22Rv1 (cell line): ENCODE data around the gene FAM3C.
"Not testable (repeated sequence)": the region's sequence is repeated elsewhere in the genome, so short reads cannot be mapped to it uniquely, and the experiment has no call there.

Experiments
- H3K27ac ChIP-seq: fragments of 450-650 bp; 2 replicates; pipeline ENCODE4 v1.5.1; 2017
- ZFX ChIP-seq: fragments of 450-650 bp; IDR thresholded peaks from 2 replicates; pipeline ENCODE4 v1.6.1; 2017; ENCODE audit warnings: antibody characterized with exemption, borderline replicate concordance
- TF ChIP-seq, protein P1 (sequence below): fragments of 450-650 bp; IDR thresholded peaks from 2 replicates; pipeline ENCODE4 v1.5.1; 2017; ENCODE audit warnings: mild to moderate bottlenecking

Gene FAM3C

DNA sequence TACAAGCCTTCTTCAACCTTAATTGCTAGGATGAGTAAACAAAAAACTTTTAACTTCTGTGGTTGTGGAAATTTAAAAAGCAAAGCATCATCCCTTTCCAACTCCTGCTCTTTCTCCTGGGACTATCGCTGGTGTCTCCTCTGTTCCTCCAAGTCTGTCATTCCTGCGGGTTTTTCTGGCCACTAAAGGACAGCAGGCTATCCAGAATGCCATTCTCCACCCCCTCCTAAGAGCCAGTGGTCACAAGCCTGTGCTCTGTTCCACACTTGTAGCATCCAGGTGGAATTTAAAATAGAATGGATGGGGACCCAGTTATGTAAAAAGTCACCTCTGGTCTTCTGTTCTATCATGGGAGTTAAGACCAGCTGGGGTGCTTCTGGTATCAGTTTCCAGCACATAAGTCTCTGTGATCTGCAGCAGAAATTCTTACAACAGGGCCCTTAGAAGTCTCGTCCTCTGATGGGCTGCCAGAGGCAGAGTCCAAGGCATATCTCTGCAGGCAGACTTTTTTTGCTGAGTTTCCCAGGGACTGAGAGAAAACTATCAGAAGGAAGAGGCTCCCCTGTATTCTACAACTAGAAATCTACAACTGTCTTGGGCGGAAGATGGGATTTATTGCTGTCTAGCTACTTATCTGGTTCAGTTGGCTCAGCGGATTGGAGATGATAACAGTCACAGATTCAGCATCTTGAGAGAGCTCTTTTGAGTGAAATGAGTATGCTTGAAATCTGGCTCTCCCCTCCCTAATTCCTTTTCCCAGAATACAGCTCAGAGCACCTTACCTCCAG is 72.4 kb downstream of the FAM3C start:
- no peak overlapping the region for H3K27ac ChIP-seq
- no peak for TF ChIP-seq ZFX
- TF ChIP-seq, protein P1, sequence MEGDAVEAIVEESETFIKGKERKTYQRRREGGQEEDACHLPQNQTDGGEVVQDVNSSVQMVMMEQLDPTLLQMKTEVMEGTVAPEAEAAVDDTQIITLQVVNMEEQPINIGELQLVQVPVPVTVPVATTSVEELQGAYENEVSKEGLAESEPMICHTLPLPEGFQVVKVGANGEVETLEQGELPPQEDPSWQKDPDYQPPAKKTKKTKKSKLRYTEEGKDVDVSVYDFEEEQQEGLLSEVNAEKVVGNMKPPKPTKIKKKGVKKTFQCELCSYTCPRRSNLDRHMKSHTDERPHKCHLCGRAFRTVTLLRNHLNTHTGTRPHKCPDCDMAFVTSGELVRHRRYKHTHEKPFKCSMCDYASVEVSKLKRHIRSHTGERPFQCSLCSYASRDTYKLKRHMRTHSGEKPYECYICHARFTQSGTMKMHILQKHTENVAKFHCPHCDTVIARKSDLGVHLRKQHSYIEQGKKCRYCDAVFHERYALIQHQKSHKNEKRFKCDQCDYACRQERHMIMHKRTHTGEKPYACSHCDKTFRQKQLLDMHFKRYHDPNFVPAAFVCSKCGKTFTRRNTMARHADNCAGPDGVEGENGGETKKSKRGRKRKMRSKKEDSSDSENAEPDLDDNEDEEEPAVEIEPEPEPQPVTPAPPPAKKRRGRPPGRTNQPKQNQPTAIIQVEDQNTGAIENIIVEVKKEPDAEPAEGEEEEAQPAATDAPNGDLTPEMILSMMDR = no peak

DNA sequence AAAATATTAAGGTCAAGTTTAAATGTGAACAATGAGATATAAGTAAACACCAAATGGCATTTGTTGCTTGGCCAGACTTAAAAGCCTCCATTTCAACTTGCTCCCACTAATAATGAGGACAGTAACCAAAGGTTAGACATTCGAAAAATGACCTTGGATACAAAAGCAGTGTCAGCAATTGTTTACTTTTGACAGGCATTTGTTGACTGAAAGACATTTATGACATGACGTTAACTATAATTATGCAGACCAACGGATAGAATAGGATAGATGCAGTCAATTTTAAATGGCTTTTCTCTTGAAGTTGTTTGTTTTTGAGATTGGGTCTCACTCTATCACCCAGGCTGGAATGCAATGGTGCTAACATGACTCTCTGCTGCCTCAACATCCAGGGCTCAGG is 73.6 kb downstream of the FAM3C start:
- H3K27ac ChIP-seq = no peak overlapping the region
- TF ChIP-seq ZFX = no peak
- TF ChIP-seq, protein P1 = no peak

GRCh38 chr7:121315170-121315569 is 80.9 kb downstream of the FAM3C start:
- H3K27ac ChIP-seq = not testable (repeated sequence)

DNA sequence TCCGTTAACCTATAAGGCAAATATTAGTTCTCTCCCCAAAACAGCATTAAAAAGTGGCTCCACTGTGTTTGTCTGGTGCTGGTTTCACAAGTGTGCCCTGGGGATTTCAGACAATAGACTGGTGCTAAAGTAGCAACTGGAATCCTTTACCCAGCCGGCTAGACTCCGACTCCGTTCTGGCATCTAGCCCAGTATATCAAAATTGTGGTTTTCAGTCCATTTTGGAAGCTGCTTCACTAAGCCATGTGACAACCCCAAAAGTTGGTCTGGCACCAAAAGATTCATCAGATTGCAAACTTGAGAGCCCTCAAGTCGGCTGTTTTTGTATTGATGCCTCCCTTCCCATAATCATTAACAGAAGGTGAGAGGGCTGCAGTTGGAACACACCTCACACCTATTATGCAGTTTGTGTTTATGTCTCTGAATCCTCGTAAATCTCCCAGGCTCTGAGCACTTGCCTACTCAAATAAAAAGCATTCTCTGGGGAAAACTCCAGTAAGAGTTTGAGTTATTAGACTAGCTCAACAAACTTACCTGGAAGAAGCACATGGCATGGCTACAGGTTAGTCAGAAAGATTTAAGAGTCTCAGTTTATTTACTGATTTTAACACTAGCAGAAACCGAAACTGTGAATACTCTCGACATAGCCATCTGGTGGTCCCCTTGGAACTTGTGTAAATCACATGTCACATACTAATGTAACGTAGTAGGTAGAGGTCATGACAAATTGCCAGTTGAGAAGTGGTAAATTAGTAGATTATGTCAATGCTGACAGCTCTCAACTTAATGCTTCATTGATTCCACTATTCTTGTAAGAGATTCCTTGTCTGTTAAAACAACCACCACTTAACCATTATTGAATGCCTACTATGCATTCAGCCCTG is 82.1 kb downstream of the FAM3C start:
- no peak for TF ChIP-seq ZFX
- TF ChIP-seq, protein P1 = no peak
- H3K27ac ChIP-seq = no peak overlapping the region

GRCh38 chr7:121313220-121313792 is 82.8 kb downstream of the FAM3C start:
- H3K27ac ChIP-seq = no peak overlapping the region
- TF ChIP-seq, protein P1 = no peak
- TF ChIP-seq ZFX = no peak

DNA sequence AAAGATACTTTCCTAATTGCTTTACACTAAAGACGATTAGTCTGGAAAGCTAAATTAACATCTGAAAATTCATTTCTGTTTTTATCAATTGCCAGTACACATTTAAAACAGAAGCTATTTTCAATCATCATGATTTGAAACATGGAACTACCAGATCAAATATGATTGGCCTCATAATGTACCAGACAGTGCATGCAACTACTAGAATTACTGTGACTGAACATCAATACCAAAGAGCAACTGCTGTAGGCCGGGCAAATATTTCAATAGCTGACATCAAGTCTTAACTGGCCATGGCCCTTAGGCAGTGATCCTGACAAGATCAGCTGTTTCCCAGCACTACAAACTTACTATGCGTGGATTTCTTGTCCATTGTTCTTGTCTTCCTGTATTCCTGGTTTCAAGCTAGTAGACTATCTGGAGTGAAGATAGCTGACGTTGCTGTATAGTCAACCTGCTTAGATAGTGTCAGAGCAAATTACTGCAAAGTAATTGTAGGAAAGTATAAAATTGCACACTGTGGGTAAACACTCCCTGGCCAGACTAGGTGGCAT is 89.0 kb downstream of the FAM3C start:
- TF ChIP-seq, protein P1 = no peak
- TF ChIP-seq ZFX = no peak
- no peak overlapping the region for H3K27ac ChIP-seq

DNA sequence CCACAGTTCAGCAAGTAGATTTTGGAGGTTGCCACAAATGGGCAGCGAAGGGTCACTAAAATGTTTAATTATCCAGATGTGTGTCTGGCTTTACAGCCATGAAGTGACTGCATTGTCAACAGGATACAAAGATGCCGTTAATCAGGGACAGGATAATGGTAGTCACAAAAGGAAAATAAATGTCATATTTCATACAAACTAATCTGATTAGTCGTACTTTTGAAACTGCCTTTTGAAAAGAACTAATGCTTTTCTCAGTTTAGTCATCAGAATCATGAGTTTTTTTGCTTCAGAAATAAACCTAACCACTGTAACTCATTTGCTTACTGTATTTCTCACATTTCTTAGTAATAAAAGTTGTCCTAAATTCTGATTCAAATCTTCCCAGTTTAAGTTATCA is 89.5 kb downstream of the FAM3C start:
- TF ChIP-seq ZFX = no peak
- TF ChIP-seq, protein P1 = no peak
- no peak overlapping the region for H3K27ac ChIP-seq
